LHCN-M2 (cell line): Measurements from ENCODE around the gene NELL1. TPM values are rescaled to one million over a fixed set of nuclear protein-coding genes. Genes with fewer than 3 reads are reported as not detected.

Experiments
- DNase-seq: peaks from one replicate; pipeline ENCODE4 v3.0.0-alpha.2; 2012; ENCODE audit warnings: low read depth
- total RNA-seq: library from RNA; depleted of rRNA; stranded (reverse); fragments of >200 nt; gene quantifications from 2 replicates; pipeline ENCODE4 v1.2.3, GENCODE V29; 2014

Gene NELL1
- total RNA-seq, 1 experiment from 2014 or later = not detected

- no peak for DNase-seq
Observed at GRCh38 chr11:20963596-20963995, 294.2 kb downstream of the NELL1 start.

- DNase-seq = no peak
Observed at GRCh38 chr11:20964985-20965384, 295.6 kb downstream of the NELL1 start.

GRCh38 chr11:20966489-20966888 lies 297.1 kb downstream of the NELL1 start:
- no peak for DNase-seq

- no peak for DNase-seq
Observed at GRCh38 chr11:20973940-20974559, 304.7 kb downstream of the NELL1 start.

- no peak for DNase-seq
Observed at GRCh38 chr11:20980736-20981135, 311.4 kb downstream of the NELL1 start.

- no peak for DNase-seq
Observed at GRCh38 chr11:20990447-20990846, 321.1 kb downstream of the NELL1 start.

GRCh38 chr11:20991471-20991870 lies 322.1 kb downstream of the NELL1 start:
- no peak for DNase-seq

- DNase-seq = no peak
Observed at GRCh38 chr11:21007297-21007696, 337.9 kb downstream of the NELL1 start.

GRCh38 chr11:21018248-21018647 lies 348.9 kb downstream of the NELL1 start:
- DNase-seq = no peak

- DNase-seq = no peak
Observed at GRCh38 chr11:21026685-21027084, 357.3 kb downstream of the NELL1 start.

- DNase-seq = no peak
Observed at GRCh38 chr11:21037850-21038249, 368.5 kb downstream of the NELL1 start.

GRCh38 chr11:21038801-21039200 lies 369.4 kb downstream of the NELL1 start:
- no peak for DNase-seq

- DNase-seq = no peak
Observed at GRCh38 chr11:21040630-21041029, 371.2 kb downstream of the NELL1 start.

GRCh38 chr11:21048626-21049025 lies 379.2 kb downstream of the NELL1 start:
- no peak for DNase-seq

GRCh38 chr11:21053466-21053865 lies 384.1 kb downstream of the NELL1 start:
- DNase-seq = no peak

GRCh38 chr11:21056644-21057043 lies 387.3 kb downstream of the NELL1 start:
- DNase-seq = no peak

GRCh38 chr11:21059879-21060278 lies 390.5 kb downstream of the NELL1 start:
- DNase-seq = no peak

GRCh38 chr11:21066030-21066429 lies 396.6 kb downstream of the NELL1 start:
- DNase-seq = no peak

- DNase-seq = no peak
Observed at GRCh38 chr11:21068886-21069285, 399.5 kb downstream of the NELL1 start.

GRCh38 chr11:21069909-21070308 lies 400.5 kb downstream of the NELL1 start:
- no peak for DNase-seq

- DNase-seq = no peak
Observed at GRCh38 chr11:21072558-21072957, 403.2 kb downstream of the NELL1 start.

GRCh38 chr11:21082853-21083252 lies 413.5 kb downstream of the NELL1 start:
- no peak for DNase-seq

- no peak for DNase-seq
Observed at GRCh38 chr11:21088930-21089329, 419.5 kb downstream of the NELL1 start.

- no peak for DNase-seq
Observed at GRCh38 chr11:21104641-21105040, 435.3 kb downstream of the NELL1 start.
